ENCODE data around the gene ZNF688. TPM values are rescaled to one million over a fixed set of nuclear protein-coding genes. Genes with fewer than 3 reads are reported as not detected.
A peak's percentile ranks its signal among the peaks of the same experiment; 100 is the strongest.

ZNF688 gene
- total and polyA plus RNA-seq, 2 experiments from 2014 or later = 9.8 to 21.0 TPM

DNA sequence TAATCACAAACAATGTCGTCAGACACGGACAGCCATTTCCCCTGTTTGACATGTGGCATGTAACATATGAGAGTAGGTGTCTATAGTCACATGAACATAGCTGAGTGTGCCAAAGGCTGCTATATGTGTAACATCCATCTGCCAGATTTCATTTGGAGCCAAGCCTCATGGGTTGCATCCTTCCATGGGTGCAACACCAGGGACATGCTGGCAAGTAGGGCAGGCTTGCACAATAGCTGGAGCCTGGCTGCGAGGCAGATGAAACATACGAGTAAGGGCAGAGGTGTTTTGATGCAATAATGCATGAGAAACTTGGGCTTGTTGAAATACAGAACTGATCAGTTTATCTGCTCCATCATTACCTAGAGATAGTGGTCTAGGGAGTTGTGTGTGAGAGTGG, 47.7 kb upstream of the ZNF688 start:
- Histone ChIP-seq H3K9me2 (replicated peaks; ENCODE audit: insufficient read depth) (no peaks in the 10 kb centered on the region), H3K27ac (peak overlapping the region; percentile 36), H3K4me1 (ENCODE audit: insufficient read depth) (no peaks in the 10 kb centered on the region), H3K79me2 (no peaks in the 10 kb centered on the region), H2AFZ (no peak overlapping the region), H4K20me1 (ENCODE audit: insufficient read depth, poor library complexity, severe bottlenecking) (no peaks in the 10 kb centered on the region), H3K9me3 (ENCODE audit: low read depth) (no peaks in the 10 kb centered on the region), H3K36me3 (replicated peaks; ENCODE audit: insufficient read depth, low read depth) (no peaks in the 10 kb centered on the region), H3K4me2 (no peak overlapping the region), H3K27me3 (no peaks in the 10 kb centered on the region), H3K4me3 (no peak overlapping the region)
- WGBS (ENCODE audit: low lambda C conversion rate, missing lambda C conversion rate) = 88% methylated on average over 4 of the region's 4 CpGs
- no peak for DNase-seq (ENCODE audit: low spot score)
- TF ChIP-seq, protein P1, sequence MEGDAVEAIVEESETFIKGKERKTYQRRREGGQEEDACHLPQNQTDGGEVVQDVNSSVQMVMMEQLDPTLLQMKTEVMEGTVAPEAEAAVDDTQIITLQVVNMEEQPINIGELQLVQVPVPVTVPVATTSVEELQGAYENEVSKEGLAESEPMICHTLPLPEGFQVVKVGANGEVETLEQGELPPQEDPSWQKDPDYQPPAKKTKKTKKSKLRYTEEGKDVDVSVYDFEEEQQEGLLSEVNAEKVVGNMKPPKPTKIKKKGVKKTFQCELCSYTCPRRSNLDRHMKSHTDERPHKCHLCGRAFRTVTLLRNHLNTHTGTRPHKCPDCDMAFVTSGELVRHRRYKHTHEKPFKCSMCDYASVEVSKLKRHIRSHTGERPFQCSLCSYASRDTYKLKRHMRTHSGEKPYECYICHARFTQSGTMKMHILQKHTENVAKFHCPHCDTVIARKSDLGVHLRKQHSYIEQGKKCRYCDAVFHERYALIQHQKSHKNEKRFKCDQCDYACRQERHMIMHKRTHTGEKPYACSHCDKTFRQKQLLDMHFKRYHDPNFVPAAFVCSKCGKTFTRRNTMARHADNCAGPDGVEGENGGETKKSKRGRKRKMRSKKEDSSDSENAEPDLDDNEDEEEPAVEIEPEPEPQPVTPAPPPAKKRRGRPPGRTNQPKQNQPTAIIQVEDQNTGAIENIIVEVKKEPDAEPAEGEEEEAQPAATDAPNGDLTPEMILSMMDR (IDR thresholded peaks at IDR 0.05; ENCODE audit: poor library complexity) = no peak
- TF ChIP-seq EZH2 (IDR thresholded peaks at IDR 0.05; ENCODE audit: borderline replicate concordance) (no peak), EZH2phosphoT487 (IDR thresholded peaks at IDR 0.05; ENCODE audit: low read depth, severe bottlenecking, unreplicated experiment) (no peak)

DNA sequence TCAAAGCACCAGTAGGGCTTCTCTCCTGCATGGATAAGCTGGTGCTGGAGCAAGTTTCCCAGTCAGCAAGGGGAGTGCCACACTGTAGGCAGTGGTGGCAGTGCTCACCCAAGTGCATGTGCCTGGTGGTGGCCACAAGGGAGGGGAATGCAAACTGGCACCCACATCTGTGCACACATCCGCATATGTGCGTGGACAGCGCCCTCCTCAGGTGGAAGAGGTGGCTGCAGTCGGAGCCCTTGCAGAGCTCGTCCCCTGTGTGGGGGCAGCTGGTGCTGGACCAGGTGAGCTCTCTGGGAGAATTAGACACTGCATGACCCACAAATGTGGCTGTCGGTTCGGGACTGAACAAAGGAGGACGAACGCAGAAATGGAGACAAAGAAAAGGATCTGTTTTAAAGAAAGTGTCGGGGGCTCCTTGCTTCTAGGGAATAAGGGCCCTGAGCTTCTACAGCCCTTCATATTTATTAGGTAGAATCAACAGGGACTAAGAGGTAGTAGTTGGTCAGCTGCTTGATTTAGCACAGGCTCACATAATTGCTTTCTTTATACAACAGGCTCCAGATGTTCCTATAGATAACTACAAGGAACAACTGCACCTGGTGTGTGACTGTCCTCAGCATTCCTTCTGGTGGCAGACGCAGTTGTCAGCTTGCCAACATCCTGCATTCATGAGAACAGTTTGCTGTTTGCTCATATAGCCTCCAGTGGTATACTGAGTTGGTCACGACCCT, 44.0 kb upstream of the ZNF688 start:
- TF ChIP-seq, protein P1 (IDR thresholded peaks at IDR 0.05; ENCODE audit: poor library complexity) = peak; percentile 32
- TF ChIP-seq EZH2phosphoT487 (IDR thresholded peaks at IDR 0.05; ENCODE audit: low read depth, severe bottlenecking, unreplicated experiment) (no peak), EZH2 (IDR thresholded peaks at IDR 0.05; ENCODE audit: borderline replicate concordance) (no peak)
- H3K79me2 ChIP-seq = no peaks in the 10 kb centered on the region
- H3K9me2 ChIP-seq (replicated peaks; ENCODE audit: insufficient read depth) = no peaks in the 10 kb centered on the region
- H3K36me3 ChIP-seq (replicated peaks; ENCODE audit: insufficient read depth, low read depth) = no peaks in the 10 kb centered on the region
- 50% methylated on average over 12 of the region's 12 CpGs for WGBS (ENCODE audit: low lambda C conversion rate, missing lambda C conversion rate)
- H4K20me1 ChIP-seq (ENCODE audit: insufficient read depth, poor library complexity, severe bottlenecking) = no peaks in the 10 kb centered on the region
- no peak overlapping the region for H2AFZ ChIP-seq
- DNase-seq (ENCODE audit: low spot score) = peak; percentile 45
- no peaks in the 10 kb centered on the region for H3K4me1 ChIP-seq (ENCODE audit: insufficient read depth)
- H3K27me3 ChIP-seq = no peaks in the 10 kb centered on the region
- no peak overlapping the region for H3K4me3 ChIP-seq
- no peak overlapping the region for H3K27ac ChIP-seq
- H3K9me3 ChIP-seq (ENCODE audit: low read depth) = no peaks in the 10 kb centered on the region
- no peak overlapping the region for H3K4me2 ChIP-seq

DNA sequence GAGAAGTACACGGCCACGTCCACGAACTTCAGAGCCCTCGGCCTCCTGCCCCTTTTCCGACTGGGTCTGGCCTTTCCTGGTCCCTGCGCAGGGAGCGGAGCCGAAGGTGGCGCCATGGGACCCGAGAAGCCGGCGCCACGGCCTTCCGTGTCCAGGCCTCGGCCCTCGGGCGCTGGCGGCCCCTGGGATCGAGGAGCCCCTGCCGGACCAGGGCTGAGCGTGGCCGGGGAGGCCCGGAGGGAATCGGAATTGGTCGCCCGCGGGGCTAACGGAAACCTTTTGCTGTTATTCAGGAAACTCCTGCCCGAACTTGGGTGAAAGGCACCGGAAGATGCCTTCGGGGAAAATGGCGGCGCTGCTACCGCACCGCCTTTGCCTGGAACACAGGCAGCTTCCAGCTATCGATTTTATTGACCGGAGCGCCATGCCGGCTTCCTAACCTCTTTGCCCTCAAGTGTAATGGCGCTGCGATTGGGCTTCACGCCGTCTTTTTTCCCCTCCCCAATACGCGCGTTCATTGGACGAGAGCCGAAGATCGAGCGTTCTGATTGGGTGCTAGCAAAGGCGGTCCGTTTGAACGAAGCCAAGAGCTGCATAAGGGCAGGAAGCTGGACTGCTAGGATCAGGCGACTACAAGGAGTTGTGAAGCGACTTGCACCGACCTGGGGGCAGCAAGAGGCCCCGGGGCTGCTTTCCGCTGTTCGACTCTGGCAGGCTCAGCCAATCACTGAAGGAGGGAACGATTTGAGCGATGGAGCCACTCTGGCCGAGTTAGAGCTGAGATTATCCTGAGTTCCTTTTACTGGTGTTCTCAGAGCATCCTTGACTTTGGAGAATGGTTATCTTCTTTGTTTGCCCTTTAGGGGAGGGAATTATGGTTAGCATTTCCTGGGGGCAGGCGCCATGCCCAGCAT, 38.7 kb upstream of the ZNF688 start, which contains the start of gene ZNF689:
Gene ZNF689 (minus strand): TSS at position 464 of the 914 bp plus-strand sequence. CDS start 348 bp downstream, at position 116.
- Histone ChIP-seq H4K20me1 (ENCODE audit: insufficient read depth, poor library complexity, severe bottlenecking) (no peaks in the 10 kb centered on the region), H3K27me3 (no peaks in the 10 kb centered on the region), H3K4me2 (peak within 1 kb of the TSS; percentile 90), H3K9me3 (ENCODE audit: low read depth) (no peaks in the 10 kb centered on the region), H3K4me3 (peak within 1 kb of the TSS; percentile 90), H3K27ac (peak within 1 kb of the TSS; percentile 97), H3K36me3 (replicated peaks; ENCODE audit: insufficient read depth, low read depth) (no peaks in the 10 kb centered on the region), H3K79me2 (peaks cover 23% of the 10 kb centered on the region), H3K9me2 (replicated peaks; ENCODE audit: insufficient read depth) (no peaks in the 10 kb centered on the region), H2AFZ (peak within 1 kb of the TSS; percentile 97), H3K4me1 (ENCODE audit: insufficient read depth) (peaks cover 4% of the 10 kb centered on the region)
- WGBS (ENCODE audit: low lambda C conversion rate, missing lambda C conversion rate) = 2% methylated on average over 63 of the region's 63 CpGs
- DNase-seq (ENCODE audit: low spot score) = peak; percentile 97
- TF ChIP-seq EZH2 (IDR thresholded peaks at IDR 0.05; ENCODE audit: borderline replicate concordance) = no peak
- TF ChIP-seq, protein P1 (IDR thresholded peaks at IDR 0.05; ENCODE audit: poor library complexity) = no peak
- no peak for TF ChIP-seq EZH2phosphoT487 (IDR thresholded peaks at IDR 0.05; ENCODE audit: low read depth, severe bottlenecking, unreplicated experiment)
